ENCODE results near the gene AIG1. TPM values are rescaled to one million over a fixed set of nuclear protein-coding genes. Genes with fewer than 3 reads are reported as not detected.

The AIG1 gene
- total and polyA plus RNA-seq, 2 of the 13 experiments (the other 11 are each of a cell fraction or from before 2014, with no cell fraction given): 115 to 197 TPM

DNA sequence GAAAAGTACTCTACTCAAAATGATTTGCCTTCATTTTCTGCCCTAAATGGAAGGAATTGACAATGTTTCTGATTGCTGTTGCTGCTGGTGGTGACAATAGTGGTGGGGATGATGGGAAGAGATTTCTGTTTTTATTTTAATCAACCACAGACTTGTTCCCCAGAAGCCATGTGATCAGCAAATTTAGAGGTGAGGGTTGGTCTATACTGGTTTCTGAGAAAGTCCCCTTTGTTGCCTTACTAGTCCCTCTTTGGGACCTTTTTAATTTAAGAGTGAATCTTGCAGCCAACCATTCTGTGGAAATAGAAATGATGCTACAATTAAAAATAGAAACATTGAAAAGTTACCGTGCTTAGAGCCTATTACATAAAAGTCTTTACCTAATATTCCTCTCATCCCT is 43.2 kb downstream of the AIG1 start (continued):
- TF ChIP-seq, protein P1, sequence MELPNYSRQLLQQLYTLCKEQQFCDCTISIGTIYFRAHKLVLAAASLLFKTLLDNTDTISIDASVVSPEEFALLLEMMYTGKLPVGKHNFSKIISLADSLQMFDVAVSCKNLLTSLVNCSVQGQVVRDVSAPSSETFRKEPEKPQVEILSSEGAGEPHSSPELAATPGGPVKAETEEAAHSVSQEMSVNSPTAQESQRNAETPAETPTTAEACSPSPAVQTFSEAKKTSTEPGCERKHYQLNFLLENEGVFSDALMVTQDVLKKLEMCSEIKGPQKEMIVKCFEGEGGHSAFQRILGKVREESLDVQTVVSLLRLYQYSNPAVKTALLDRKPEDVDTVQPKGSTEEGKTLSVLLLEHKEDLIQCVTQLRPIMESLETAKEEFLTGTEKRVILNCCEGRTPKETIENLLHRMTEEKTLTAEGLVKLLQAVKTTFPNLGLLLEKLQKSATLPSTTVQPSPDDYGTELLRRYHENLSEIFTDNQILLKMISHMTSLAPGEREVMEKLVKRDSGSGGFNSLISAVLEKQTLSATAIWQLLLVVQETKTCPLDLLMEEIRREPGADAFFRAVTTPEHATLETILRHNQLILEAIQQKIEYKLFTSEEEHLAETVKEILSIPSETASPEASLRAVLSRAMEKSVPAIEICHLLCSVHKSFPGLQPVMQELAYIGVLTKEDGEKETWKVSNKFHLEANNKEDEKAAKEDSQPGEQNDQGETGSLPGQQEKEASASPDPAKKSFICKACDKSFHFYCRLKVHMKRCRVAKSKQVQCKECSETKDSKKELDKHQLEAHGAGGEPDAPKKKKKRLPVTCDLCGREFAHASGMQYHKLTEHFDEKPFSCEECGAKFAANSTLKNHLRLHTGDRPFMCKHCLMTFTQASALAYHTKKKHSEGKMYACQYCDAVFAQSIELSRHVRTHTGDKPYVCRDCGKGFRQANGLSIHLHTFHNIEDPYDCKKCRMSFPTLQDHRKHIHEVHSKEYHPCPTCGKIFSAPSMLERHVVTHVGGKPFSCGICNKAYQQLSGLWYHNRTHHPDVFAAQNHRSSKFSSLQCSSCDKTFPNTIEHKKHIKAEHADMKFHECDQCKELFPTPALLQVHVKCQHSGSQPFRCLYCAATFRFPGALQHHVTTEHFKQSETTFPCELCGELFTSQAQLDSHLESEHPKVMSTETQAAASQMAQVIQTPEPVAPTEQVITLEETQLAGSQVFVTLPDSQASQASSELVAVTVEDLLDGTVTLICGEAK (IDR thresholded peaks at IDR 0.05): no peak
- TF ChIP-seq, protein P1 (CRISPR knock-in tag; IDR thresholded peaks at IDR 0.05): no peak
- TF ChIP-seq, protein P2, sequence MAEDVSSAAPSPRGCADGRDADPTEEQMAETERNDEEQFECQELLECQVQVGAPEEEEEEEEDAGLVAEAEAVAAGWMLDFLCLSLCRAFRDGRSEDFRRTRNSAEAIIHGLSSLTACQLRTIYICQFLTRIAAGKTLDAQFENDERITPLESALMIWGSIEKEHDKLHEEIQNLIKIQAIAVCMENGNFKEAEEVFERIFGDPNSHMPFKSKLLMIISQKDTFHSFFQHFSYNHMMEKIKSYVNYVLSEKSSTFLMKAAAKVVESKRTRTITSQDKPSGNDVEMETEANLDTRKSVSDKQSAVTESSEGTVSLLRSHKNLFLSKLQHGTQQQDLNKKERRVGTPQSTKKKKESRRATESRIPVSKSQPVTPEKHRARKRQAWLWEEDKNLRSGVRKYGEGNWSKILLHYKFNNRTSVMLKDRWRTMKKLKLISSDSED (CRISPR knock-in tag; IDR thresholded peaks at IDR 0.05): no peak

Measured in HepG2 (cell line).